ENCODE data around the gene DOHH.

Gene DOHH

DNA sequence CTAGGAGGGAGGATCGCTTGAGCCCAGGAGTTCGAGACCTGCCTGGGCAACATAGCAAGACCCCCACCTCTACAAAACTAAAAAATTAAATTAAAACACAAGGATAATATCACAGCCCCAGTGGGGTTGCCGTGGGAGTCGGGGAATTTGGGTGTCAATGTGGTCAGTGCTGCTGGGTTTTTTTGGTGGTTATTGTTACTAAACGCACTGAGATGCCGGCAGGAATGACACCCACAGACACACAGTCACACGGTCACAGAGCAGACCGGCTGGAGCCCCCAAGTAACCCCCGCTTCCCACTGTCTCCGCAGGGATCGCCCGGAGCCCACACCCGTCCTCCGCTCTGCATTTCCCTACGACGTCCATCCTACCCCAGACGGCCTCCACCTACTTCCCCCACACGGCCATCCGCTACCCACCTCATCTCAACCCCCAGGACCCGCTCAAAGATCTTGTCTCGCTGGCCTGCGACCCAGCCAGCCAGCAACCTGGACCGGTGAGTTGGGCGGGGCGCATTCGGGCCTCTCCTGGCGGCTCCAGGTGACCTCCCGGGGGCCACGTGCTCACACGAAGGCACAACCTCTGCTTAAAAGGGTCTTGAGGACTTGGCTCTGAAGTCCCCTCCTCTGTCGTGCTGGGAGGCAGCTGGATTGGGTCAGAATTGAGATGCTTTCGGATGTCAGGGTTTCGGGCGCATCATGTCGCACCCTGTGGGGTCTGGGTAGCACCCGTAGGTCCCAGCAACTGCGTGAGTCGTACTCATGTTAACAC lies 48.1 kb downstream of the DOHH start:
- TF ChIP-seq NFIC (IDR thresholded peaks at IDR 0.05) = no peak
- no peak for TF ChIP-seq CREB1 (IDR thresholded peaks at IDR 0.05; ENCODE audit: low read depth)
- TF ChIP-seq FOXM1 (IDR thresholded peaks at IDR 0.05; ENCODE audit: borderline replicate concordance, low read depth) = no peak
- no peak for TF ChIP-seq TCF12 (IDR thresholded peaks at IDR 0.05; ENCODE audit: low read depth)
- TF ChIP-seq YY1 (IDR thresholded peaks at IDR 0.05; ENCODE audit: low read depth) = no peak
- TF ChIP-seq CEBPB (IDR thresholded peaks at IDR 0.05) = no peak
- TF ChIP-seq ZBTB7A (IDR thresholded peaks at IDR 0.05; ENCODE audit: low read depth) = no peak

DNA sequence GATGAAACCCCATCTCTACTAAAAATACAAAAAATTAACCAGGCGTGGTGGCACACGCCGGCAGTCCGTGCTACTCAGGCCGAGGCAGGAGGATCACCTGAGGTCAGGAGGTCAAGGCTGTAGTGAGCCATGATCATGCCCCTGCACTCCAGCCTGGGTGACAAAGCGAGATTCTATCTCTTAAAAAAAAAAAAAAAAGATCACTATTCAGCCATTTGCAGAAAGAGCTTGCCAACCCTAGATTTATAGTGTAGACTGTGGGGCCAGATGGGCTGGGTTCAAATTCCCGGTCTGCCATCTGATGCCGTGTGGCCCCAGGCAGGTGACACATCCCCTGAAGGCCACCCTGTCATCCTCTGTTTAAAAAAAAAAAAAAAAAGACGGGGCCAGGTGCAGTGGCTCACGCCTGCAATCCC lies 49.0 kb downstream of the DOHH start:
- TF ChIP-seq EGR1 (IDR thresholded peaks at IDR 0.05) (no peak), RAD21 (IDR thresholded peaks at IDR 0.05; ENCODE audit: low read depth) (no peak), ZBTB7A (IDR thresholded peaks at IDR 0.05; ENCODE audit: low read depth) (no peak), EP300 (IDR thresholded peaks at IDR 0.05; ENCODE audit: borderline replicate concordance) (no peak), NFIC (IDR thresholded peaks at IDR 0.05) (no peak), TEAD4 (IDR thresholded peaks at IDR 0.05) (no peak), CEBPB (IDR thresholded peaks at IDR 0.05) (no peak), YY1 (IDR thresholded peaks at IDR 0.05; ENCODE audit: low read depth) (no peak), TAF1 (IDR thresholded peaks at IDR 0.05; ENCODE audit: low read depth) (no peak), FOXM1 (IDR thresholded peaks at IDR 0.05; ENCODE audit: borderline replicate concordance, low read depth) (no peak), TCF12 (IDR thresholded peaks at IDR 0.05; ENCODE audit: low read depth) (no peak)
- TF ChIP-seq, protein P1, sequence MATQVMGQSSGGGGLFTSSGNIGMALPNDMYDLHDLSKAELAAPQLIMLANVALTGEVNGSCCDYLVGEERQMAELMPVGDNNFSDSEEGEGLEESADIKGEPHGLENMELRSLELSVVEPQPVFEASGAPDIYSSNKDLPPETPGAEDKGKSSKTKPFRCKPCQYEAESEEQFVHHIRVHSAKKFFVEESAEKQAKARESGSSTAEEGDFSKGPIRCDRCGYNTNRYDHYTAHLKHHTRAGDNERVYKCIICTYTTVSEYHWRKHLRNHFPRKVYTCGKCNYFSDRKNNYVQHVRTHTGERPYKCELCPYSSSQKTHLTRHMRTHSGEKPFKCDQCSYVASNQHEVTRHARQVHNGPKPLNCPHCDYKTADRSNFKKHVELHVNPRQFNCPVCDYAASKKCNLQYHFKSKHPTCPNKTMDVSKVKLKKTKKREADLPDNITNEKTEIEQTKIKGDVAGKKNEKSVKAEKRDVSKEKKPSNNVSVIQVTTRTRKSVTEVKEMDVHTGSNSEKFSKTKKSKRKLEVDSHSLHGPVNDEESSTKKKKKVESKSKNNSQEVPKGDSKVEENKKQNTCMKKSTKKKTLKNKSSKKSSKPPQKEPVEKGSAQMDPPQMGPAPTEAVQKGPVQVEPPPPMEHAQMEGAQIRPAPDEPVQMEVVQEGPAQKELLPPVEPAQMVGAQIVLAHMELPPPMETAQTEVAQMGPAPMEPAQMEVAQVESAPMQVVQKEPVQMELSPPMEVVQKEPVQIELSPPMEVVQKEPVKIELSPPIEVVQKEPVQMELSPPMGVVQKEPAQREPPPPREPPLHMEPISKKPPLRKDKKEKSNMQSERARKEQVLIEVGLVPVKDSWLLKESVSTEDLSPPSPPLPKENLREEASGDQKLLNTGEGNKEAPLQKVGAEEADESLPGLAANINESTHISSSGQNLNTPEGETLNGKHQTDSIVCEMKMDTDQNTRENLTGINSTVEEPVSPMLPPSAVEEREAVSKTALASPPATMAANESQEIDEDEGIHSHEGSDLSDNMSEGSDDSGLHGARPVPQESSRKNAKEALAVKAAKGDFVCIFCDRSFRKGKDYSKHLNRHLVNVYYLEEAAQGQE (IDR thresholded peaks at IDR 0.05; ENCODE audit: low read depth) = no peak
- TF ChIP-seq, protein P2, sequence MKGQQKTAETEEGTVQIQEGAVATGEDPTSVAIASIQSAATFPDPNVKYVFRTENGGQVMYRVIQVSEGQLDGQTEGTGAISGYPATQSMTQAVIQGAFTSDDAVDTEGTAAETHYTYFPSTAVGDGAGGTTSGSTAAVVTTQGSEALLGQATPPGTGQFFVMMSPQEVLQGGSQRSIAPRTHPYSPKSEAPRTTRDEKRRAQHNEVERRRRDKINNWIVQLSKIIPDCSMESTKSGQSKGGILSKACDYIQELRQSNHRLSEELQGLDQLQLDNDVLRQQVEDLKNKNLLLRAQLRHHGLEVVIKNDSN (IDR thresholded peaks at IDR 0.05) = no peak
- TF ChIP-seq, protein P3, sequence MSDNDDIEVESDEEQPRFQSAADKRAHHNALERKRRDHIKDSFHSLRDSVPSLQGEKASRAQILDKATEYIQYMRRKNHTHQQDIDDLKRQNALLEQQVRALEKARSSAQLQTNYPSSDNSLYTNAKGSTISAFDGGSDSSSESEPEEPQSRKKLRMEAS (IDR thresholded peaks at IDR 0.05) = no peak

DNA sequence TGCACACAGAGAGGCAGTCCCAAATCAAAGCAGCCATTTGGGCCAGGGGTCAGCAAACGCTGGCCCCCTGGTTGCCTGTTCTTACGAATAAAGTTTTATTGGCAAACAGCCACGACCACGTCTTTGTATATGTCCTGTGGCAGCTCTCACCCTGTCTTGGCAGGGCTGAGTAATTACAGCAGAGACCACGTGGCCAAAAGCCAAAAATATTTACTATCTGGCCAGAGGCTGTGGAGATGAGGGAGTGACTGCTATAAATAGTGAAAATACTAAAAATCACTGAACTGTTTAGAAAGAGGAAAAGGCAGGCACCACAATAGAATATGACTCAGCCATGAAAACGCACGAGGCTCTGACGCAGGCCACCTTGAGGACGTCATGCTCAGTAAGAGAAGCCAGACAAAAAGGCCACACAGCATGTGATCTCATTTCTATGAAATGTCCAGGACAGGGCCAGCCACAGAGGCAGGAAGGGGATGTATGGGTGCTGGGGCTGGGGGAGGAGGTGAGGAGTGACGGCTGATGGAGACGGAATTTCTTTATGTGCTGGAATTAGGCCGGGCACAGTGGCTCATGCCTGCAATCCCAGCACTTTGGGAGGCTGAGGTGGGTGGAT lies 49.6 kb downstream of the DOHH start:
- TF ChIP-seq YY1 (IDR thresholded peaks at IDR 0.05; ENCODE audit: low read depth) (no peak), CREB1 (IDR thresholded peaks at IDR 0.05; ENCODE audit: low read depth) (peak; percentile 94), CEBPB (IDR thresholded peaks at IDR 0.05) (no peak; the same call in 1 of the 2 replicates), EGR1 (IDR thresholded peaks at IDR 0.05) (no peak), EP300 (IDR thresholded peaks at IDR 0.05; ENCODE audit: borderline replicate concordance) (peak; percentile 52; the same call in 1 of the 2 replicates), TEAD4 (IDR thresholded peaks at IDR 0.05) (no peak), ZBTB7A (IDR thresholded peaks at IDR 0.05; ENCODE audit: low read depth) (no peak), TCF12 (IDR thresholded peaks at IDR 0.05; ENCODE audit: low read depth) (peak; percentile 66), TAF1 (IDR thresholded peaks at IDR 0.05; ENCODE audit: low read depth) (no peak), RAD21 (IDR thresholded peaks at IDR 0.05; ENCODE audit: low read depth) (no peak), FOXM1 (IDR thresholded peaks at IDR 0.05; ENCODE audit: borderline replicate concordance, low read depth) (no peak), NFIC (IDR thresholded peaks at IDR 0.05) (peak; percentile 89)
- TF ChIP-seq, protein P2 (IDR thresholded peaks at IDR 0.05) = peak; percentile 90
- TF ChIP-seq, protein P1 (IDR thresholded peaks at IDR 0.05; ENCODE audit: low read depth) = no peak
- TF ChIP-seq, protein P3 (IDR thresholded peaks at IDR 0.05) = peak; percentile 84

DNA sequence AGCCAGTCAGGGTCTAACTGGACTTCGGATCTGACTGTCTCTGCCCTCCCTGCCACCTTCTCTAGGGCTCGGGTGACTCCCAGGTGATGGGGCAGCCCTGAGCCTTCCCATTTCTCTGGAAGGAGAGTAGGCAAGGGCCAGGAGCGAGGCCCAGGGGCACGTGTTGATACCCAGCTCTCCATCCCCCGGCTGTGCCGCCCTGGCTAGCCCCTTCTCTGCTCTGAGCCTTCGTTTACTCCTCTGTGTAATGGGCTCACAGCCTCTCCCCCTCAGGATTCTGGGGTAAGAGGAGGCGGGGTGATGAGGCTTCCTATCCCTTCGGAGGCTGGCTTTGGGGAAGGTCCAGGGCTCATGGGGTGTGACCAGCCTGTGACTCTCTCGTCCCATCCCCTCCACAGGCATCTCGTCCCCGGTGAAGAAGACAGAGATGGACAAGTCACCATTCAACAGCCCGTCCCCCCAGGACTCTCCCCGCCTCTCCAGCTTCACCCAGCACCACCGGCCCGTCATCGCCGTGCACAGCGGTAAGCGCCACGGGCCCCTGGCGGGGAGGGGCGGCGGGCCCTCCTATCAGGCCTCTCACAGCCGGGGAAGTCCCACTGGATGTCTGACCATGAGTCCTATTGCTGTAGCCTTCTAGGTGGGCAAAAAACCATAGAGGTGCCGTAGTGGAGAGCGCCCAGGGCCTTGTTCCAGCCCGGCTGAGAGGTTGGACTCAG lies 51.7 kb downstream of the DOHH start:
- TF ChIP-seq YY1 (IDR thresholded peaks at IDR 0.05; ENCODE audit: low read depth) (no peak), ZBTB7A (IDR thresholded peaks at IDR 0.05; ENCODE audit: low read depth) (no peak), FOXM1 (IDR thresholded peaks at IDR 0.05; ENCODE audit: borderline replicate concordance, low read depth) (no peak), TCF12 (IDR thresholded peaks at IDR 0.05; ENCODE audit: low read depth) (no peak)
- TF ChIP-seq, protein P2 (IDR thresholded peaks at IDR 0.05) = no peak
